ENCODE data around the gene SORCS2. TPM values are rescaled to one million over a fixed set of nuclear protein-coding genes. Genes with fewer than 3 reads are reported as not detected.

SORCS2 gene
- total RNA-seq, 4 donors from 2014 or later = 0.07 to 1.2 (median 0.11) TPM

DNA sequence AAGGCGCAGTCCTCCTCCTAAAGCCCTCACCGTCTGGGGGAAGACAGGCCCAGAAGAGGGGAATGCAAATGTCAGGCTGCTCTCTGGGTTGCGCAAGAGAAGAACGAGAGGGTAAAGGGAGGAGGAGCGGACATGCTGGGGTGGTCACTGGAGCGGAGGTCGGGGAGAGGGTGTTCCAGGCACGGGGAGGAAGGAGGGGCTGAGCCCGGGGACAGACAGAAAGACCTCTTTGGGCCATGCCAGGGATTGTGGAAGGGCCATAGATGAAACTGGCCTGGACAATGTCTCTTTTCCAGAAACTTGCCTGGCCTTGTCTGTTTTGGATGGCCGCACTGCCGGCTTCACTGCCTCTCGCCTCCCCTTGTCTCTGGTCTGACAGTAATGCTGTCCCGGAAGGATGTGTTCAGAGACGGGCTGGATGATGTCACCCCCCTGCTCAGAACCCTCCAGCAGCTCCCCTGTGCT lies 121.0 kb downstream of the SORCS2 start:
- ATAC-seq = no peak
- intact Hi-C loops (cut with DNase I; ENCODE audit: low total_unique reads) = no loop called here
- H3K4me3 ChIP-seq = no peak overlapping the region
- no peak for TF ChIP-seq POLR2A (IDR thresholded peaks at IDR 0.05)
- TF ChIP-seq, protein P1, sequence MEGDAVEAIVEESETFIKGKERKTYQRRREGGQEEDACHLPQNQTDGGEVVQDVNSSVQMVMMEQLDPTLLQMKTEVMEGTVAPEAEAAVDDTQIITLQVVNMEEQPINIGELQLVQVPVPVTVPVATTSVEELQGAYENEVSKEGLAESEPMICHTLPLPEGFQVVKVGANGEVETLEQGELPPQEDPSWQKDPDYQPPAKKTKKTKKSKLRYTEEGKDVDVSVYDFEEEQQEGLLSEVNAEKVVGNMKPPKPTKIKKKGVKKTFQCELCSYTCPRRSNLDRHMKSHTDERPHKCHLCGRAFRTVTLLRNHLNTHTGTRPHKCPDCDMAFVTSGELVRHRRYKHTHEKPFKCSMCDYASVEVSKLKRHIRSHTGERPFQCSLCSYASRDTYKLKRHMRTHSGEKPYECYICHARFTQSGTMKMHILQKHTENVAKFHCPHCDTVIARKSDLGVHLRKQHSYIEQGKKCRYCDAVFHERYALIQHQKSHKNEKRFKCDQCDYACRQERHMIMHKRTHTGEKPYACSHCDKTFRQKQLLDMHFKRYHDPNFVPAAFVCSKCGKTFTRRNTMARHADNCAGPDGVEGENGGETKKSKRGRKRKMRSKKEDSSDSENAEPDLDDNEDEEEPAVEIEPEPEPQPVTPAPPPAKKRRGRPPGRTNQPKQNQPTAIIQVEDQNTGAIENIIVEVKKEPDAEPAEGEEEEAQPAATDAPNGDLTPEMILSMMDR (IDR thresholded peaks at IDR 0.05 in 4 of 5, conservative IDR thresholded peaks at IDR 0.05 in 1 of 5) = no peak
- no peaks in the 10 kb centered on the region for H3K27me3 ChIP-seq
- H3K9me3 ChIP-seq = no peaks in the 10 kb centered on the region
- in situ Hi-C loops (cut with MboI; ENCODE audit: low sequenced_read_pairs in 4 of 4) = no loop called here
- no peak overlapping the region for H3K27ac ChIP-seq
- H3K4me1 ChIP-seq = no peaks in the 10 kb centered on the region
- no peaks in the 10 kb centered on the region for H3K36me3 ChIP-seq
- no peak for DNase-seq

DNA sequence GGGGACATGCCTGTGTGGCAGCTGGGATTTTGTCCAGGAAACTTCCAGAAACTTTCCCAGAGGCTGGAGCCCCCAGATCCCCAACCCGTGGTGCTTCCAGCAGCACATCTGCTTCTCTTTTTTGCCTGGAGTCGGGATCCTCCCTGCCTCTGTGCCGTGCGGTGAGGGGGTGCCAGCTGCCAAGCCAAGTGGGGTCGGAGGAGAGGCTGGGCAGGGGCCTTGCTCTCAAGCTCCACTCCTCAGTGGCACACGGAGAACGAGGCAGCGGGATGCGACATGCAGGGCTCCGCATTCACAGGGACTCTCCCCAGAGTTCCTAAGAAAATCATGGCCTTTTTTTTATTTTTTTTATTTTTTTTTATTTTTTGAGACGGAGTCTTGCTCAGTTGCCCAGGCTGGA lies 121.7 kb downstream of the SORCS2 start:
- no peaks in the 10 kb centered on the region for H3K36me3 ChIP-seq
- no peak for ATAC-seq
- H3K9me3 ChIP-seq = no peaks in the 10 kb centered on the region
- no peak overlapping the region for H3K4me3 ChIP-seq
- no peaks in the 10 kb centered on the region for H3K4me1 ChIP-seq
- DNase-seq = no peak
- no peak overlapping the region for H3K27ac ChIP-seq
- no peak for TF ChIP-seq POLR2A (IDR thresholded peaks at IDR 0.05)
- TF ChIP-seq, protein P1 (IDR thresholded peaks at IDR 0.05 in 4 of 5, conservative IDR thresholded peaks at IDR 0.05 in 1 of 5) = no peak
- intact Hi-C loops (cut with DNase I; ENCODE audit: low total_unique reads) = no loop called here
- in situ Hi-C loops (cut with MboI; ENCODE audit: low sequenced_read_pairs in 4 of 4) = no loop called here
- no peaks in the 10 kb centered on the region for H3K27me3 ChIP-seq

DNA sequence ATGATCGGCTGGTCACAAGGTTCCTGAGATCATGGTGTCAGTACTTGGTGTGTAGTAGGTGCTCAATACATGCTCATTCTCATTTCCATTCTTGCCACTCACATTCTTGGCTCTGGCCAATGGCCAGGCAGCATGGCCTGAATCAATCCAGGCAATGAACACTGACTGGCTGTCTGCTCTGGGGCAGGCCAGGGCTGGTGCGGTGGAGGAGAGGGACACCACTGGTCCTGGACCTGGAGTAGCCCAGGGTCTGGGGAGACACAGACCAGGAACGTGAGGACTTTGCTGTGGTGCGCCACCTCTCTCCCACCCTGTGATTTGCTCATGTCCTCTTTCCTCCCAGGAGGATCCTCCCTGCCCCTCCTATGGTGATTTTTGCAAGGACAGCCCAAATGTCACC lies 122.9 kb downstream of the SORCS2 start:
- Histone ChIP-seq H3K4me1 (no peaks in the 10 kb centered on the region), H3K9me3 (peaks cover 0 to 4% (median 0%) of the 10 kb centered on the region in 3 donors), H3K36me3 (no peaks in the 10 kb centered on the region), H3K27ac (no peak overlapping the region), H3K4me3 (no peak overlapping the region), H3K27me3 (no peaks in the 10 kb centered on the region)
- TF ChIP-seq POLR2A (IDR thresholded peaks at IDR 0.05) = no peak
- TF ChIP-seq, protein P1 (IDR thresholded peaks at IDR 0.05 in 4 of 5, conservative IDR thresholded peaks at IDR 0.05 in 1 of 5) = no peak
- intact Hi-C loops (cut with DNase I; ENCODE audit: low total_unique reads) (no loop called here), in situ Hi-C loops (cut with MboI; ENCODE audit: low sequenced_read_pairs in 4 of 4) (no loop called here)
- no peak for DNase-seq
- ATAC-seq = no peak

DNA sequence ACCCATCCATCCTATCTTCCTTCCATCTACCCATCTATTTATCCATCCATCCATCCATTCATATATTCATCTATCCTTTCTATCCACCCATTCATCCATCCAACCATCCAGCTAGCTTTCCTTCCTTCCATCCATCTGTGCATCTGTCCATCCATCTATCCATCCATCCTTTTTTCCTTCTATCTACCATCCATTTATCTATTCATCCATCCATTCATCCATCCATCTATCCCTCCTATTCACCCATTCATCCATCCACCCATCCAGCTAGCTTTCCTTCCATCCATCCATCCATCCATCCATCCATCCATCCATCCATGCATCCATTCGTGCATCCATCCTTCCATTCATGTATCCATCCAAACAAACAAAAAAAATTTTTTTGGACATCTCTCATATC lies 123.6 kb downstream of the SORCS2 start:
- H3K36me3 ChIP-seq = no peaks in the 10 kb centered on the region
- intact Hi-C loops (cut with DNase I; ENCODE audit: low total_unique reads) = no loop called here
- no peaks in the 10 kb centered on the region for H3K27me3 ChIP-seq
- TF ChIP-seq, protein P1 (IDR thresholded peaks at IDR 0.05 in 4 of 5, conservative IDR thresholded peaks at IDR 0.05 in 1 of 5) = no peak
- TF ChIP-seq POLR2A (IDR thresholded peaks at IDR 0.05) = no peak
- no peak for DNase-seq
- ATAC-seq = no peak
- no peaks in the 10 kb centered on the region for H3K4me1 ChIP-seq
- no peak overlapping the region for H3K4me3 ChIP-seq
- in situ Hi-C loops (cut with MboI; ENCODE audit: low sequenced_read_pairs in 4 of 4) = no loop called here
- no peak overlapping the region for H3K27ac ChIP-seq
- peaks cover 0 to 4% (median 0%) of the 10 kb centered on the region in 3 donors for H3K9me3 ChIP-seq

DNA sequence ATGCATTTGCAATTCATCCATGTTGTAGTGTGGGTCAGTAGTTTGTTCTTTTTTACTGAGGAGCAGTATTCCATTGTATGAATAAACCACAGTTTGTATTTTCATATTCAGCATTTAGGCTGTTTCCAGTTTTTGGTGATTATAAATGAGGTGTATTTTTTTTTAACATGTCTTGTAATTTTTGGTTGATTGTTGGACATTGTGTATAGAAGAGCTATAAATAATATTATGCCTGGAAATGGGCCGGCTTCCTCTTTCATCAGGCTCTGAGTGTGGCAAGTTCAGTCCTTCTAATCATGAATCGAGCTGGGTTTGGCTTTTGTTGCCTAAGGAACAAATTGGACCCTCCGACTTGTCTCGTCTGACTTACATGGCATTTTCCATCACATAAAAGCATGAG lies 126.7 kb downstream of the SORCS2 start:
- intact Hi-C loops (cut with DNase I; ENCODE audit: low total_unique reads) = no loop called here
- peaks cover 0 to 13% (median 0%) of the 10 kb centered on the region in 3 donors for H3K27me3 ChIP-seq
- ATAC-seq = no peak
- TF ChIP-seq, protein P1 (IDR thresholded peaks at IDR 0.05 in 4 of 5, conservative IDR thresholded peaks at IDR 0.05 in 1 of 5) = no peak
- TF ChIP-seq POLR2A (IDR thresholded peaks at IDR 0.05) = no peak
- H3K4me3 ChIP-seq = no peak overlapping the region
- H3K27ac ChIP-seq = no peak overlapping the region
- no peaks in the 10 kb centered on the region for H3K4me1 ChIP-seq
- peaks cover 0 to 4% (median 0%) of the 10 kb centered on the region in 3 donors for H3K9me3 ChIP-seq
- no peak for DNase-seq
- H3K36me3 ChIP-seq = no peaks in the 10 kb centered on the region
- in situ Hi-C loops (cut with MboI; ENCODE audit: low sequenced_read_pairs in 4 of 4) = no loop called here

Measured in gastrocnemius medialis (tissue), 4 donors.